ENCODE data around the gene LAMB4. TPM values are rescaled to one million over a fixed set of nuclear protein-coding genes. Genes with fewer than 3 reads are reported as not detected.

Gene LAMB4
- total and polyA plus RNA-seq, 2 experiments from 2014 or later, result not detected

- Mint-ChIP-seq H3K27ac (no peak overlapping the region), H3K4me3 (no peak overlapping the region)
Observed at GRCh38 chr7:108010377-108010776, 119.8 kb downstream of the LAMB4 start.

More at GRCh38 chr7:108010377-108010776, 119.8 kb downstream of the LAMB4 start:
- H3F3A ChIP-seq (replicated peaks; ENCODE audit: low read depth), result no peaks in the 10 kb centered on the region
- Mint-ChIP-seq H3K4me1 (no peaks in the 10 kb centered on the region; the same call in 2 of the 3 replicates), H3K27me3 (ENCODE audit: insufficient read depth, low read depth, poor library complexity) (peaks cover 21% of the 10 kb centered on the region), H3K36me3 (ENCODE audit: low read depth) (no peaks in the 10 kb centered on the region), H3K9me3 (no peaks in the 10 kb centered on the region)
- H3K27ac ChIP-seq (ENCODE audit: low read depth), result no peak overlapping the region
- H3K36me3 ChIP-seq (ENCODE audit: insufficient read depth), result no peaks in the 10 kb centered on the region
- no peaks in the 10 kb centered on the region for H3K4me1 ChIP-seq (ENCODE audit: insufficient read depth)
- DNase-seq (ENCODE audit: low spot score), result no peak
- H2AFZ ChIP-seq, result no peak overlapping the region
- no peaks in the 10 kb centered on the region for H4K20me1 ChIP-seq (replicated peaks; ENCODE audit: insufficient read depth)
- H3K4me3 ChIP-seq, result no peak overlapping the region
- H3K27me3 ChIP-seq (ENCODE audit: insufficient read depth), result peaks cover 25% of the 10 kb centered on the region
- H3K4me2 ChIP-seq, result no peak overlapping the region
- no peaks in the 10 kb centered on the region for H3K9me2 ChIP-seq (ENCODE audit: insufficient read depth)
- no peak for ATAC-seq
- no peak for TF ChIP-seq EZH2 (IDR thresholded peaks at IDR 0.05; ENCODE audit: low read depth, unreplicated experiment)
- no peak for TF ChIP-seq REST (IDR thresholded peaks at IDR 0.05; ENCODE audit: unreplicated experiment)
- no peak for TF ChIP-seq STAT1 (IDR thresholded peaks at IDR 0.05; ENCODE audit: unreplicated experiment)
- TF ChIP-seq CTCF (conservative IDR thresholded peaks at IDR 0.05; ENCODE audit: low read depth in 2 of 2), result no peak
- no peak for TF ChIP-seq POLR2AphosphoS5 (IDR thresholded peaks at IDR 0.05; ENCODE audit: low read depth)
- TF ChIP-seq EZH2phosphoT487 (IDR thresholded peaks at IDR 0.05; ENCODE audit: unreplicated experiment), result no peak
- no peak for TF ChIP-seq ZNF331 (CRISPR knock-in tag; IDR thresholded peaks at IDR 0.05; ENCODE audit: low read depth)
- TF ChIP-seq JUNB (IDR thresholded peaks at IDR 0.05; ENCODE audit: unreplicated experiment), result no peak
- TF ChIP-seq NANOG (IDR thresholded peaks at IDR 0.05; ENCODE audit: borderline replicate concordance), result no peak
- no peak for TF ChIP-seq CREB1 (CRISPR knock-in tag; IDR thresholded peaks at IDR 0.05; ENCODE audit: low read depth)
- no peak for TF ChIP-seq ZNF462 (CRISPR knock-in tag; IDR thresholded peaks at IDR 0.05)
- TF ChIP-seq ETS1 (IDR thresholded peaks at IDR 0.05), result no peak
- TF ChIP-seq ZNF114 (CRISPR knock-in tag; IDR thresholded peaks at IDR 0.05), result no peak
- no peaks in the 10 kb centered on the region for H3K79me2 ChIP-seq (replicated peaks; ENCODE audit: insufficient read depth)

Measured in GM23338 (cell line).